GM13976 (cell line): Measurements from ENCODE around the gene ANKMY2.

Experiments
- DNase-seq: peaks from one replicate; pipeline ENCODE4 v3.0.0; 2012; ENCODE audit warnings: low spot score
- CTCF ChIP-seq: IDR thresholded peaks from 2 replicates; pipeline ENCODE4 v1.5.1; 2012; ENCODE audit warnings: borderline replicate concordance, mild to moderate bottlenecking; ENCODE audit not compliant: insufficient read depth; ENCODE audit errors: extremely low read depth, missing control alignments, control extremely low read depth
- in situ Hi-C: fragments of 300-500 bp; cut with MboI; formaldehyde crosslinking; loops from one replicate; pipeline ENCODE4 v1.12.0; 2022; ENCODE audit warnings: low sequenced_read_pairs, mixed read lengths, inconsistent platforms; ENCODE audit not compliant: unreplicated experiment

The ANKMY2 gene

GRCh38 chr7:16649196-16649595, 3.6 kb upstream of the ANKMY2 start:
- in situ Hi-C loops = no loop called here
- TF ChIP-seq CTCF = no peak
- DNase-seq = no peak

- in situ Hi-C loops = no loop called here
- no peak for TF ChIP-seq CTCF
- no peak for DNase-seq
Observed at GRCh38 chr7:16648551-16648950, 3.0 kb upstream of the ANKMY2 start.

GRCh38 chr7:16647435-16647960, 1.9 kb upstream of the ANKMY2 start:
- in situ Hi-C loops = no loop called here
- DNase-seq = no peak
- no peak for TF ChIP-seq CTCF

- no peak for TF ChIP-seq CTCF
- no peak for DNase-seq
- in situ Hi-C loops = no loop called here
Observed at GRCh38 chr7:16646472-16647072, 1.0 kb upstream of the ANKMY2 start.

GRCh38 chr7:16644636-16645592, 640 bp downstream of the ANKMY2 start:
- in situ Hi-C loops = no loop called here
- DNase-seq = peak; percentile 18
- TF ChIP-seq CTCF = no peak

- TF ChIP-seq CTCF = no peak
- in situ Hi-C loops = no loop called here
- no peak for DNase-seq
Observed at GRCh38 chr7:16644157-16644556, 1.4 kb downstream of the ANKMY2 start.
